Chondrocyte (in vitro differentiated cells): ENCODE results near the gene DENND5B. TPM values are rescaled to one million over a fixed set of nuclear protein-coding genes. Genes with fewer than 3 reads are reported as not detected.

Experiments used
- DNase-seq: peaks from one replicate; pipeline ENCODE4 v3.0.0; 2021; ENCODE audit warnings: mixed read lengths, low spot score
- H3K27ac Mint-ChIP-seq: one replicate; pipeline ENCODE4 v1.8.0; 2021; ENCODE audit warnings: mild to moderate bottlenecking, moderate library complexity, mixed read lengths; ENCODE audit not compliant: unreplicated experiment
- H3K27me3 Mint-ChIP-seq: 2 replicates; pipeline ENCODE4 v1.8.0; 2021; ENCODE audit warnings: low read depth, mixed read lengths
- H3K36me3 Mint-ChIP-seq: 2 replicates; pipeline ENCODE4 v1.8.0; 2021; ENCODE audit warnings: low read depth, mixed read lengths
- H3K4me1 Mint-ChIP-seq: 2 replicates; pipeline ENCODE4 v1.8.0; 2021; ENCODE audit warnings: low read depth, mild to moderate bottlenecking, mixed read lengths
- H3K4me3 Mint-ChIP-seq: one replicate; pipeline ENCODE4 v1.8.0; 2021; ENCODE audit warnings: mild to moderate bottlenecking, moderate library complexity, mixed read lengths; ENCODE audit not compliant: unreplicated experiment
- H3K9me3 Mint-ChIP-seq: 2 replicates; pipeline ENCODE4 v1.8.0; 2021; ENCODE audit warnings: low read depth, mixed read lengths
- total RNA-seq: library from RNA; stranded (reverse); gene quantifications from 3 replicates; pipeline ENCODE4 v1.2.1, GENCODE V29; 2021
- TF ChIP-seq, protein P1 (sequence below): fragments of 200-600 bp; sonication (generic); IDR thresholded peaks from 2 replicates; pipeline ENCODE4 v1.5.0; 2021; ENCODE audit warnings: antibody characterized with exemption, mild to moderate bottlenecking, moderate library complexity

The DENND5B gene
- total RNA-seq, 1 donor from 2014 or later, result 14.1 TPM

DNA sequence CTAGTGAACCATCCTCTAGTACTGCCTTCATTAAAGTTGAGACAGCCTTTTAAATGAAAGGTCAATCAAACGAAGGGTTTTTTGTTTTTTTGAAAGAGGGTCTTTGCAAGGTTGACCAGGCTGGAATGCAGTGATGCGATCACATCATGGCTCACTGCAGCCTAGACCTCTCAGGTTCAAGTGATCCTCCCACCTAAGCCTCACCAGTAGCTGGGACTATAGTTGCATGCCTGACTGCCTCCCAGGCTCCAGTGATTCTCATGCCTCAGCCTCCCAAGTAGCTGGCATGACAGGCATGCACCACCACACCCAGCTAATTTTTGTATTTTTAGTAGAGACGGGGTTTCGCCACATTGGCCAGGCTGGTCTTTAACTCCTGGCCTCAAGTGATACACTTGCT is 150.3 kb downstream of the DENND5B start:
- TF ChIP-seq, protein P1, sequence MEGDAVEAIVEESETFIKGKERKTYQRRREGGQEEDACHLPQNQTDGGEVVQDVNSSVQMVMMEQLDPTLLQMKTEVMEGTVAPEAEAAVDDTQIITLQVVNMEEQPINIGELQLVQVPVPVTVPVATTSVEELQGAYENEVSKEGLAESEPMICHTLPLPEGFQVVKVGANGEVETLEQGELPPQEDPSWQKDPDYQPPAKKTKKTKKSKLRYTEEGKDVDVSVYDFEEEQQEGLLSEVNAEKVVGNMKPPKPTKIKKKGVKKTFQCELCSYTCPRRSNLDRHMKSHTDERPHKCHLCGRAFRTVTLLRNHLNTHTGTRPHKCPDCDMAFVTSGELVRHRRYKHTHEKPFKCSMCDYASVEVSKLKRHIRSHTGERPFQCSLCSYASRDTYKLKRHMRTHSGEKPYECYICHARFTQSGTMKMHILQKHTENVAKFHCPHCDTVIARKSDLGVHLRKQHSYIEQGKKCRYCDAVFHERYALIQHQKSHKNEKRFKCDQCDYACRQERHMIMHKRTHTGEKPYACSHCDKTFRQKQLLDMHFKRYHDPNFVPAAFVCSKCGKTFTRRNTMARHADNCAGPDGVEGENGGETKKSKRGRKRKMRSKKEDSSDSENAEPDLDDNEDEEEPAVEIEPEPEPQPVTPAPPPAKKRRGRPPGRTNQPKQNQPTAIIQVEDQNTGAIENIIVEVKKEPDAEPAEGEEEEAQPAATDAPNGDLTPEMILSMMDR, result no peak
- Mint-ChIP-seq H3K9me3 (no peaks in the 10 kb centered on the region), H3K4me3 (no peak overlapping the region), H3K36me3 (no peaks in the 10 kb centered on the region), H3K27me3 (no peaks in the 10 kb centered on the region), H3K27ac (no peak overlapping the region), H3K4me1 (no peaks in the 10 kb centered on the region)
- no peak for DNase-seq

DNA sequence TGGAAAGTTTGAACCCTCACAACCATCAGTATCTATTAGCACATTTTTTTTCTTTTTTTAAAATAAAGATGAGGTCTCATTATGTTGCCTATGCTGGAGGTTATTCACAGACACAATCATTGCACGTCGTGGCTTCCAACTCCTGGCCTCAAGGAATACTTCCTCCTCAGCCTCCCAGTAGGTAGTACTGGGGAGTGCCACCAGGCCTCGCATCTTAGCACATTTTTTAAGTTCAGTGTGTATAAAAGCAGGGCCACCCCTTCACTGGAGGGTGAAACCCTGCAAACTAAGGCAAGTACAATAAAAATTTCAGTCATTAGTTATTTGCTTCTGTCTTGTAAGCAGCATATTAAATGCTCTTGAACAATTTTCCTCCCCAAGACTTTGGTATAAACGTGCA is 150.8 kb downstream of the DENND5B start:
- no peak for DNase-seq
- TF ChIP-seq, protein P1, result no peak
- Mint-ChIP-seq H3K4me3 (no peak overlapping the region), H3K27ac (no peak overlapping the region), H3K36me3 (peaks cover under 1% of the 10 kb centered on the region), H3K9me3 (no peaks in the 10 kb centered on the region), H3K27me3 (no peaks in the 10 kb centered on the region), H3K4me1 (no peaks in the 10 kb centered on the region)

DNA sequence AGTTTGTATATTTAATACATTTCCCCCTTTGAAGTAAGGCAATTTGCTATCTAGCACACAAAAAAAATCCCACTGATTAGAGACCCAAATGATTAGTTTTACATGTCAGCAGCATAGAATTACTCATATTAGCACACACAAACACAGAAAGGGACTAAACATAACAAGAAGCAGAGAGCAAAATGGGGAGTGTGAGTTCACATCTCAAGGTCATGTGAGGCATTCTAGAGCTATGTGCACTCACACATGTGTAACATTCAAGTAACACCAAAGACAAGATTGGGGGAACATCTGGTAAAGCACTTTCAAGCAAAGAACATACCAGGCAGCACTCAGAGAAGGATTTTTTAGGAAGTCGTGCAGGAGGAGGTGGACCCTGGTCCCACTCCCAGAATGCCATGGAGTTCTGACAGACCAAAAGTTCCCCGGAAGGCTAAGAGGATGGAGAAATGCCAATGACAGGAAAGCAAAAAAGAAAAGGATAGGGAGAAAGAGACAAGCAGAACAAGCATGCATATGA is 159.2 kb downstream of the DENND5B start:
- Mint-ChIP-seq H3K4me1 (peaks cover 10% of the 10 kb centered on the region), H3K36me3 (peaks cover 2% of the 10 kb centered on the region)
- no peak for DNase-seq

DNA sequence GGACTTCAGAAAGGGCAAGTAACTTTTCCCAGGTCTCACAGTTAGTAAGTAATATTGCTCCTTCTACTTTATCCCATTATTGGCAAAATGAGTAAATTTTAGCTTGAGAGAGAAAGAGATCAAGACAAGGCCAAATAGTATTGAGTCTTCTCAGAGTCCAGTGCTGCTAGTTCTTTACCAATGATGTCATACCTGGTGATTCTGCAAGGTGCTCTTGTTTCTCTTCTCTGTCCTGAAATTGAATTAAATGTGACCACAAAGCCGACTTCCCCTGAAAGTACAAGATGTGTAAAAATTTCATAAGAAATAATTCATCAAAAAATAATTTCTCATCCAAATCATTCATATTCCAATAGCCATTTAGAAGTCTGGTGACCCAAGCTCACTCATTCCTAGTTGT is 167.5 kb downstream of the DENND5B start:
- Mint-ChIP-seq H3K4me3 (no peak overlapping the region), H3K9me3 (no peaks in the 10 kb centered on the region), H3K27me3 (no peaks in the 10 kb centered on the region), H3K36me3 (peaks cover 4% of the 10 kb centered on the region), H3K4me1 (no peaks in the 10 kb centered on the region), H3K27ac (no peak overlapping the region)
- DNase-seq, result no peak
- TF ChIP-seq, protein P1, result no peak

More for the DNA sequence above, 159.2 kb downstream of the DENND5B start:
- H3K27ac Mint-ChIP-seq, result no peak overlapping the region
- H3K9me3 Mint-ChIP-seq, result no peaks in the 10 kb centered on the region
- TF ChIP-seq, protein P1, result no peak
- H3K4me3 Mint-ChIP-seq, result no peak overlapping the region
- H3K27me3 Mint-ChIP-seq, result no peaks in the 10 kb centered on the region

DNA sequence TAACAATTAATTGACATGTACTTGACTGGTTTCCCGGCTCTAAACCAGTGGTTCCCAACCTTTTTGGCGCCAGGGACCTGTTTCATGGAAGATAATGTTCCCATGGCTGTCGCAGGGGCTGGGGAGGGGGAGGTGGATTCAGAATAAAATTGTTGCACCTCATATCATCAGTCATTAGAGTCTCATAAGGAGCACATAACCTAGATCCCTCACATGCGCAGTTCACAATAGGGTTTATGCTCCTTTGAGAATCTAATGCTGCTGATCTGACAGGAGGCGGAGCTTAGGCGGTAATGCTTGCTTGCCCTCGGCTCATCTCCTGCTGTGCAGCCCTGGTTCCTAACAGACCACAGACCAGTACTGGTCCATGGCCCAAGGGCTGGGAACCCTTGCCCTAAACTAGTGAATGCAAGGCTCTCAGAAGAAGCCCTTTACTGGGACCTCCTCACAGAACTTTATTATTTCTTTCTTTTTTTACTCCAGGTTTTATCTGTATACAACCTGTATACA is 178.6 kb downstream of the DENND5B start:
- H3K36me3 Mint-ChIP-seq, result peaks cover 11% of the 10 kb centered on the region
- TF ChIP-seq, protein P1, result no peak
- H3K27ac Mint-ChIP-seq, result no peak overlapping the region
- no peaks in the 10 kb centered on the region for H3K27me3 Mint-ChIP-seq
- H3K4me1 Mint-ChIP-seq, result no peaks in the 10 kb centered on the region
- DNase-seq, result no peak
- H3K9me3 Mint-ChIP-seq, result no peaks in the 10 kb centered on the region
- H3K4me3 Mint-ChIP-seq, result no peak overlapping the region
